CD4-positive, alpha-beta T cell (primary cell): ENCODE results near the gene ACD. TPM values are rescaled to one million over a fixed set of nuclear protein-coding genes. Genes with fewer than 3 reads are reported as not detected.

Experiments
- ATAC-seq: fragments of 200-7000 bp; cut with Tn5 transposase; one replicate; pipeline ENCODE4 v1.10.0; 2022; ENCODE audit warnings: mild to moderate bottlenecking; ENCODE audit not compliant: poor library complexity
- CTCF ChIA-PET: fragments of 350-600 bp; sonication (Branson Sonifier 250); formaldehyde crosslinking; loops from one replicate; lab custom pipeline; 2021; ENCODE audit warnings: antibody characterized with exemption, inconsistent platforms; lab: Charles Lee
- POLR2A ChIA-PET: fragments of 350-600 bp; sonication (Branson Sonifier 250); formaldehyde crosslinking; loops from one replicate; lab custom pipeline; 2021; ENCODE audit warnings: antibody characterized with exemption, inconsistent platforms; lab: Charles Lee
- DNase-seq, 14 experiments: peaks; one replicate each; pipeline ENCODE4 v3.0.0-alpha.2; 2013 to 2020; ENCODE audit warnings: mixed read lengths in 2 of 14
- H3K27ac ChIP-seq, 2 donors: one replicate each; pipeline versions ENCODE4 v1.5.1 to v1.7.0; 2013; ENCODE audit warnings: low read length in 2 of 2, low read depth in 1 of 2, mild to moderate bottlenecking in 1 of 2
- H3K27me3 ChIP-seq, 2 experiments: 1 replicate in 1 of 2; 2 replicates in 1 of 2; pipeline versions ENCODE4 v1.6.1 to v1.7.0; 2013; ENCODE audit warnings: low read length in 2 of 2, control low read depth in 1 of 2, mild to moderate bottlenecking in 1 of 2, moderate library complexity in 1 of 2; ENCODE audit not compliant: insufficient read depth in 2 of 2, control insufficient read depth in 1 of 2
- H3K36me3 ChIP-seq: one replicate; pipeline ENCODE4 v1.6.1; 2013; ENCODE audit warnings: low read length, control low read depth; ENCODE audit not compliant: insufficient read depth
- H3K4me1 ChIP-seq: one replicate; pipeline ENCODE4 v1.6.1; 2013; ENCODE audit warnings: low read length, control low read depth; ENCODE audit not compliant: insufficient read depth
- H3K4me3 ChIP-seq: one replicate; pipeline ENCODE4 v1.5.1; 2013; ENCODE audit warnings: mild to moderate bottlenecking, low read length, moderate library complexity
- H3K9me3 ChIP-seq, 2 experiments: 1 replicate in 1 of 2; 2 replicates in 1 of 2; pipeline versions ENCODE4 v1.6.1 to v1.7.0; 2013; ENCODE audit warnings: low read length in 2 of 2, mild to moderate bottlenecking in 2 of 2, control low read depth in 1 of 2, moderate library complexity in 1 of 2; ENCODE audit not compliant: control insufficient read depth in 1 of 2, insufficient read depth in 1 of 2
- H3K27ac Mint-ChIP-seq: one replicate; pipeline ENCODE4 v1.8.0; 2020; ENCODE audit warnings: mixed read lengths
- H3K27me3 Mint-ChIP-seq: one replicate; pipeline ENCODE4 v1.8.0; 2021; ENCODE audit warnings: mixed read lengths
- H3K36me3 Mint-ChIP-seq: one replicate; pipeline ENCODE4 v1.8.0; 2021; ENCODE audit warnings: low read depth, mixed read lengths
- H3K4me1 Mint-ChIP-seq: one replicate; pipeline ENCODE4 v1.8.0; 2021; ENCODE audit warnings: low read depth, mixed read lengths
- H3K4me3 Mint-ChIP-seq: one replicate; pipeline ENCODE4 v1.8.0; 2020; ENCODE audit warnings: mild to moderate bottlenecking, mixed read lengths
- H3K9me3 Mint-ChIP-seq: one replicate; pipeline ENCODE4 v1.8.0; 2020; ENCODE audit warnings: mixed read lengths
- CTCF ChIP-seq: fragments of 200-600 bp; IDR thresholded peaks from one replicate; pipeline ENCODE4 v1.8.0; 2022; ENCODE audit warnings: antibody characterized with exemption, mild to moderate bottlenecking
- intact Hi-C, 2 experiments: fragments of 100-400 bp; cut with DNase I in 1 of 2; cut with micrococcal nuclease in 1 of 2; formaldehyde crosslinking; loops; one replicate each; pipeline versions ENCODE4 v1.15.1 to v1.9.0; 2023 to 2025; cut with DNase I, micrococcal nuclease
- total RNA-seq, 174 experiments: library from RNA in 2 of 174; stranded (reverse) in 2 of 174; gene quantifications; one replicate each; pipeline ENCODE4 v1.2.3 and lab custom pipeline; 2021 to 2026

ACD gene
- total RNA-seq, 2 experiments from 2014 or later: 21.6 to 26.0 TPM

GRCh38 chr16:67644038-67644437, 16.0 kb downstream of the ACD start:
- Mint-ChIP-seq H3K4me3 (peak overlapping the region; percentile 79), H3K27me3 (no peaks in the 10 kb centered on the region), H3K9me3 (no peaks in the 10 kb centered on the region), H3K36me3 (peaks cover 23% of the 10 kb centered on the region), H3K4me1 (no peaks in the 10 kb centered on the region), H3K27ac (peak overlapping the region; percentile 79)
- peaks cover 36% of the 10 kb centered on the region for H3K4me1 ChIP-seq
- peak overlapping the region in 1 of 2 donors; percentile 83 for H3K27ac ChIP-seq
- no peak for TF ChIP-seq CTCF
- H3K27me3 ChIP-seq: no peaks in the 10 kb centered on the region
- ChIA-PET CTCF (interaction anchor here (0.6 to 7.4 kb wide), 10 partner anchors 24 to 1190 kb away, joined by 3 to 65 read pairs (median 7); partner anchors contain the start of gene CTCF), POLR2A (interaction anchor here (1.3 to 5.8 kb wide), 7 partner anchors 15 to 436 kb away, joined by 3 to 90 read pairs (median 24); partner anchors contain the start of genes ACD and CTCF)
- peak in 1 of 14 experiments; percentile 32 for DNase-seq
- H3K36me3 ChIP-seq: peaks cover 28% of the 10 kb centered on the region
- H3K4me3 ChIP-seq: no peak overlapping the region
- intact Hi-C loops: loop anchor here (1.0 kb wide), 5 partner anchors 23 to 123 kb away; partner anchors contain the start of gene CTCF (in 1 of the 2)
- H3K9me3 ChIP-seq: no peaks in the 10 kb centered on the region
- ATAC-seq: no peak

GRCh38 chr16:67641779-67642708, 18.0 kb downstream of the ACD start:
- POLR2A ChIA-PET: interaction anchor here (0.8 to 5.3 kb wide), 4 partner anchors 79 to 113 kb away, joined by 3 to 90 read pairs (median 39); partner anchors contain the start of genes CTCF and RIPOR1
- no peaks in the 10 kb centered on the region for H3K27me3 ChIP-seq
- peaks cover 31% of the 10 kb centered on the region for H3K4me1 ChIP-seq
- Mint-ChIP-seq H3K4me1 (no peaks in the 10 kb centered on the region), H3K27ac (no peak overlapping the region), H3K27me3 (no peaks in the 10 kb centered on the region), H3K9me3 (no peaks in the 10 kb centered on the region), H3K36me3 (peaks cover 33% of the 10 kb centered on the region), H3K4me3 (no peak overlapping the region)
- CTCF ChIA-PET: interaction anchor here (1.5 to 7.4 kb wide), 3 partner anchors 94 to 161 kb away, joined by 3 to 65 read pairs (median 49); partner anchors contain the start of gene ATP6V0D1
- TF ChIP-seq CTCF: no peak
- H3K27ac ChIP-seq: no peak overlapping the region
- peaks cover 29% of the 10 kb centered on the region for H3K36me3 ChIP-seq
- no peak overlapping the region for H3K4me3 ChIP-seq
- intact Hi-C loops: no loop called here
- no peaks in the 10 kb centered on the region for H3K9me3 ChIP-seq
- ATAC-seq (no peak), DNase-seq (no peak)

DNA sequence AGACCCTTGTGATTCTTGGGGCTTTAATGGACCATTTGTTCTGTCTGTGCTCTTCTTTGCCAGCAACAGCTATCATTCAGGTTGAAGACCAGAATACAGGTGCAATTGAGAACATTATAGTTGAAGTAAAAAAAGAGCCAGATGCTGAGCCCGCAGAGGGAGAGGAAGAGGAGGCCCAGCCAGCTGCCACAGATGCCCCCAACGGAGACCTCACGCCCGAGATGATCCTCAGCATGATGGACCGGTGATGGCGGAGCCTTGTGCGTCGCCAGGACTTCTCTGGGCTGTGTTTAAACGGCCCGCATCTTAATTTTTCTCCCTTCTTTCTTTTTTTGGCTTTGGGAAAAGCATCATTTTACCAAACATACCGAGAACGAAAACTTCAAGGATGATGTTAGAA, 22.4 kb downstream of the ACD start:
- Histone ChIP-seq H3K36me3 (peaks cover 55% of the 10 kb centered on the region), H3K27ac (peak overlapping the region in 1 of 2 donors; percentile 86), H3K4me3 (no peak overlapping the region), H3K27me3 (no peaks in the 10 kb centered on the region), H3K9me3 (no peaks in the 10 kb centered on the region), H3K4me1 (no peaks in the 10 kb centered on the region)
- intact Hi-C loops: no loop called here
- peaks cover 46% of the 10 kb centered on the region for H3K36me3 Mint-ChIP-seq
- H3K4me1 Mint-ChIP-seq: no peaks in the 10 kb centered on the region
- ChIA-PET POLR2A (no interaction called here), CTCF (interaction anchor here (1.7 kb wide), 1 partner anchor 117 kb away, joined by 8 read pairs; no protein-coding TSS in a partner anchor)
- H3K27me3 Mint-ChIP-seq: no peaks in the 10 kb centered on the region
- TF ChIP-seq CTCF: no peak
- no peak for DNase-seq
- no peaks in the 10 kb centered on the region for H3K9me3 Mint-ChIP-seq
- no peak overlapping the region for H3K4me3 Mint-ChIP-seq
- no peak for ATAC-seq
- H3K27ac Mint-ChIP-seq: no peak overlapping the region
